ENCODE measurements around the gene AKAP12. TPM values are rescaled to one million over a fixed set of nuclear protein-coding genes. Genes with fewer than 3 reads are reported as not detected.
"Not testable (repeated sequence)": the region's sequence is repeated elsewhere in the genome, so short reads cannot be mapped to it uniquely, and the experiment has no call there.

The AKAP12 gene
- total RNA-seq, 1 experiment from 2014 or later = 90.0 TPM

DNA sequence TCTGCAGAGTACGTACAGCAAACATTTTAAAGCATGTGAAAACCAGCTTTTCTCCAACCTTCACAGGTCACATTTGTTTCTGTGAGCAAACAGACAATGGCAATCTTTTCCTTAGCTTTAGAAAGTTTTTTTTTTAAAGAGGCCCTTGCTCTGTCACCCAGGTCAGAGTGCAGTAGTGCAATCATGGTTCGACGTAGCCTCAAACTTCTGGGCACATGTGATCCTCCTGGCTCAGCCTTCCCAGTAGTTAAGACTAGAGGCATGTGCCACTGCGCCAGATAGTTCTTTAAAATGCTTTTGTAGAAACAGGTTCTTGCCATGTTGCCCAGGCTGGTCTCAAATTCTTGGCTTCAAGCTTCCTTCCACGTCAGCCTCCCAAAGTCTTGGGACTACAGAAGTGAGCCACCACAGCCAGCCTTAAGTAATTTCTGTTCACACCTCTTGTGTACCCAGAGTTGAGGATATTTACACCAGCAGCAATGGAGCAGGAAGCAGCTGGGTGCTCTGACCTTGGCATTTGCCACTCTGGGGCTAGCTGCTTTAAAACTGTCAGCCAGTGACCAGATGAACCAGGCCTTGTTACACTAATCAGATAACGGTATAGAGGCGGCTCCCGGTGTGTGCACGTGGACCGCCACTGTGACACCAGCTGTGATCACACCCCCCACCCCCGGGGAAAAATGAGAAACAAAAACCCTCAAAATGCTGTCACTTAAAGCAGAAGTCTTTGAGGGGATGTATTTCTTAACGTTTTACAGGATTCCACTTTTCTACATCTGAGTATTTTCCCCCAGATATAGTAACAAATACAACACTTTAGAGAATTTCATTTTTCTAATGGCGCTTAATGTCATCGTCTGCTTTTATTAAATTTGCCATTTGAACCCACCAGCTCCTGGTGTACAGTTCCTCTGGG lies 71.3 kb downstream of the AKAP12 start:
- H3K36me3 Mint-ChIP-seq = peaks cover 8% of the 10 kb centered on the region
- ATAC-seq = no peak
- H3K4me1 Mint-ChIP-seq = peaks cover 34% of the 10 kb centered on the region
- CTCF ChIA-PET = interaction anchor here (2.4 kb wide), 1 partner anchor 13 kb away, joined by 12 read pairs; no protein-coding TSS in a partner anchor
- peak overlapping the region; percentile 78; the same call in 1 of the 2 replicates for H3K27ac Mint-ChIP-seq
- POLR2A ChIA-PET = interaction anchor here (0.6 kb wide), 2 partner anchors 25 to 625 kb away, joined by 3 read pairs; no protein-coding TSS in a partner anchor
- H3K9me3 Mint-ChIP-seq = peaks cover 7% of the 10 kb centered on the region
- no peak for DNase-seq (ENCODE audit: low spot score)
- TF ChIP-seq GABPB1 (CRISPR knock-in tag; IDR thresholded peaks at IDR 0.05) (no peak), ZNF121 (CRISPR knock-in tag; IDR thresholded peaks at IDR 0.05) (no peak), ATF1 (CRISPR knock-in tag; IDR thresholded peaks at IDR 0.05) (no peak), JUN (CRISPR knock-in tag; IDR thresholded peaks at IDR 0.05) (no peak), FOXJ3 (CRISPR knock-in tag; IDR thresholded peaks at IDR 0.05; ENCODE audit: borderline replicate concordance) (no peak), PRRX2 (CRISPR knock-in tag; IDR thresholded peaks at IDR 0.05) (no peak), NFE2L1 (CRISPR knock-in tag; IDR thresholded peaks at IDR 0.05) (no peak), ZNF396 (CRISPR knock-in tag; IDR thresholded peaks at IDR 0.05; ENCODE audit: borderline replicate concordance) (no peak), KAT7 (CRISPR knock-in tag; IDR thresholded peaks at IDR 0.05; ENCODE audit: borderline replicate concordance) (no peak), FOXK1 (CRISPR knock-in tag; IDR thresholded peaks at IDR 0.05) (no peak), SMAD3 (CRISPR knock-in tag; IDR thresholded peaks at IDR 0.05; ENCODE audit: borderline replicate concordance) (no peak), CREB1 (CRISPR knock-in tag; IDR thresholded peaks at IDR 0.05) (no peak), OVOL2 (CRISPR knock-in tag; IDR thresholded peaks at IDR 0.05; ENCODE audit: borderline replicate concordance) (no peak), EMX1 (CRISPR knock-in tag; IDR thresholded peaks at IDR 0.05) (no peak), CREM (CRISPR knock-in tag; IDR thresholded peaks at IDR 0.05) (no peak)
- TF ChIP-seq, protein P1, sequence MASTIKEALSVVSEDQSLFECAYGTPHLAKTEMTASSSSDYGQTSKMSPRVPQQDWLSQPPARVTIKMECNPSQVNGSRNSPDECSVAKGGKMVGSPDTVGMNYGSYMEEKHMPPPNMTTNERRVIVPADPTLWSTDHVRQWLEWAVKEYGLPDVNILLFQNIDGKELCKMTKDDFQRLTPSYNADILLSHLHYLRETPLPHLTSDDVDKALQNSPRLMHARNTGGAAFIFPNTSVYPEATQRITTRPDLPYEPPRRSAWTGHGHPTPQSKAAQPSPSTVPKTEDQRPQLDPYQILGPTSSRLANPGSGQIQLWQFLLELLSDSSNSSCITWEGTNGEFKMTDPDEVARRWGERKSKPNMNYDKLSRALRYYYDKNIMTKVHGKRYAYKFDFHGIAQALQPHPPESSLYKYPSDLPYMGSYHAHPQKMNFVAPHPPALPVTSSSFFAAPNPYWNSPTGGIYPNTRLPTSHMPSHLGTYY (CRISPR knock-in tag; IDR thresholded peaks at IDR 0.05) = no peak
- no peaks in the 10 kb centered on the region for H3K27me3 Mint-ChIP-seq (ENCODE audit: low read depth)
- no peak overlapping the region for H3K4me3 Mint-ChIP-seq

DNA sequence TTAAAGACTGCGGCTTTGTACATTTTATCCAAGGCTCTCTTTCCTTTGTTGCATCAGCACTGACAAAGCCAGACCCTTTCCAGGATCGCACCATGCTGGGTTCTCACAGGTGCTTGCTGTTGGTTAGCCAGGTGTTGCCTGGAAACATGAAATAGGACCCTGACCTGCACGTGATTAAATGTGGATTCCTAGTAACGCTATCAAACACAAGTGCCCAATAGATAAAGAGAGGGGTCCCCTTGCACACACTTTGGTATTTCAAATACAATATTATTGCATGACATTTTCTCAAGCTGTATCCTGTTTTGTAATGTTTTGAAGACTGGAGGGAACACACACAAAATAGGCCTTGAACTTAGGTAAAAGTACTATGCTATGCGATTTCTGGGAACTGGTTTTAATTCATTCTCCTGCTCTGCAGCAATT lies 73.3 kb downstream of the AKAP12 start:
- no peak for TF ChIP-seq EMX1 (CRISPR knock-in tag; IDR thresholded peaks at IDR 0.05)
- TF ChIP-seq GABPB1 (CRISPR knock-in tag; IDR thresholded peaks at IDR 0.05) = peak; percentile 84
- no peak for TF ChIP-seq ZNF317 (CRISPR knock-in tag; IDR thresholded peaks at IDR 0.05; ENCODE audit: borderline replicate concordance, low read depth)
- TF ChIP-seq, protein P2, sequence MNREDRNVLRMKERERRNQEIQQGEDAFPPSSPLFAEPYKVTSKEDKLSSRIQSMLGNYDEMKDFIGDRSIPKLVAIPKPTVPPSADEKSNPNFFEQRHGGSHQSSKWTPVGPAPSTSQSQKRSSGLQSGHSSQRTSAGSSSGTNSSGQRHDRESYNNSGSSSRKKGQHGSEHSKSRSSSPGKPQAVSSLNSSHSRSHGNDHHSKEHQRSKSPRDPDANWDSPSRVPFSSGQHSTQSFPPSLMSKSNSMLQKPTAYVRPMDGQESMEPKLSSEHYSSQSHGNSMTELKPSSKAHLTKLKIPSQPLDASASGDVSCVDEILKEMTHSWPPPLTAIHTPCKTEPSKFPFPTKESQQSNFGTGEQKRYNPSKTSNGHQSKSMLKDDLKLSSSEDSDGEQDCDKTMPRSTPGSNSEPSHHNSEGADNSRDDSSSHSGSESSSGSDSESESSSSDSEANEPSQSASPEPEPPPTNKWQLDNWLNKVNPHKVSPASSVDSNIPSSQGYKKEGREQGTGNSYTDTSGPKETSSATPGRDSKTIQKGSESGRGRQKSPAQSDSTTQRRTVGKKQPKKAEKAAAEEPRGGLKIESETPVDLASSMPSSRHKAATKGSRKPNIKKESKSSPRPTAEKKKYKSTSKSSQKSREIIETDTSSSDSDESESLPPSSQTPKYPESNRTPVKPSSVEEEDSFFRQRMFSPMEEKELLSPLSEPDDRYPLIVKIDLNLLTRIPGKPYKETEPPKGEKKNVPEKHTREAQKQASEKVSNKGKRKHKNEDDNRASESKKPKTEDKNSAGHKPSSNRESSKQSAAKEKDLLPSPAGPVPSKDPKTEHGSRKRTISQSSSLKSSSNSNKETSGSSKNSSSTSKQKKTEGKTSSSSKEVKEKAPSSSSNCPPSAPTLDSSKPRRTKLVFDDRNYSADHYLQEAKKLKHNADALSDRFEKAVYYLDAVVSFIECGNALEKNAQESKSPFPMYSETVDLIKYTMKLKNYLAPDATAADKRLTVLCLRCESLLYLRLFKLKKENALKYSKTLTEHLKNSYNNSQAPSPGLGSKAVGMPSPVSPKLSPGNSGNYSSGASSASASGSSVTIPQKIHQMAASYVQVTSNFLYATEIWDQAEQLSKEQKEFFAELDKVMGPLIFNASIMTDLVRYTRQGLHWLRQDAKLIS (CRISPR knock-in tag; IDR thresholded peaks at IDR 0.05; ENCODE audit: borderline replicate concordance) = no peak
- no peak for TF ChIP-seq ATF1 (CRISPR knock-in tag; IDR thresholded peaks at IDR 0.05)
- TF ChIP-seq, protein P3, sequence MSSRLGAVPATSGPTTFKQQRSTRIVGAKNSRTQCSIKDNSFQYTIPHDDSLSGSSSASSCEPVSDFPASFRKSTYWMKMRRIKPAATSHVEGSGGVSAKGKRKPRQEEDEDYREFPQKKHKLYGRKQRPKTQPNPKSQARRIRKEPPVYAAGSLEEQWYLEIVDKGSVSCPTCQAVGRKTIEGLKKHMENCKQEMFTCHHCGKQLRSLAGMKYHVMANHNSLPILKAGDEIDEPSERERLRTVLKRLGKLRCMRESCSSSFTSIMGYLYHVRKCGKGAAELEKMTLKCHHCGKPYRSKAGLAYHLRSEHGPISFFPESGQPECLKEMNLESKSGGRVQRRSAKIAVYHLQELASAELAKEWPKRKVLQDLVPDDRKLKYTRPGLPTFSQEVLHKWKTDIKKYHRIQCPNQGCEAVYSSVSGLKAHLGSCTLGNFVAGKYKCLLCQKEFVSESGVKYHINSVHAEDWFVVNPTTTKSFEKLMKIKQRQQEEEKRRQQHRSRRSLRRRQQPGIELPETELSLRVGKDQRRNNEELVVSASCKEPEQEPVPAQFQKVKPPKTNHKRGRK (CRISPR knock-in tag; IDR thresholded peaks at IDR 0.05; ENCODE audit: borderline replicate concordance) = no peak
- TF ChIP-seq, protein P4, sequence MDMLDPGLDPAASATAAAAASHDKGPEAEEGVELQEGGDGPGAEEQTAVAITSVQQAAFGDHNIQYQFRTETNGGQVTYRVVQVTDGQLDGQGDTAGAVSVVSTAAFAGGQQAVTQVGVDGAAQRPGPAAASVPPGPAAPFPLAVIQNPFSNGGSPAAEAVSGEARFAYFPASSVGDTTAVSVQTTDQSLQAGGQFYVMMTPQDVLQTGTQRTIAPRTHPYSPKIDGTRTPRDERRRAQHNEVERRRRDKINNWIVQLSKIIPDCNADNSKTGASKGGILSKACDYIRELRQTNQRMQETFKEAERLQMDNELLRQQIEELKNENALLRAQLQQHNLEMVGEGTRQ (CRISPR knock-in tag; IDR thresholded peaks at IDR 0.05) = peak; percentile 84
- no peak for TF ChIP-seq SP1 (CRISPR knock-in tag; conservative IDR thresholded peaks at IDR 0.05)
- TF ChIP-seq RORB (CRISPR knock-in tag; IDR thresholded peaks at IDR 0.05) = no peak
- TF ChIP-seq, protein P5, sequence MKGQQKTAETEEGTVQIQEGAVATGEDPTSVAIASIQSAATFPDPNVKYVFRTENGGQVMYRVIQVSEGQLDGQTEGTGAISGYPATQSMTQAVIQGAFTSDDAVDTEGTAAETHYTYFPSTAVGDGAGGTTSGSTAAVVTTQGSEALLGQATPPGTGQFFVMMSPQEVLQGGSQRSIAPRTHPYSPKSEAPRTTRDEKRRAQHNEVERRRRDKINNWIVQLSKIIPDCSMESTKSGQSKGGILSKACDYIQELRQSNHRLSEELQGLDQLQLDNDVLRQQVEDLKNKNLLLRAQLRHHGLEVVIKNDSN (CRISPR knock-in tag; IDR thresholded peaks at IDR 0.05) = peak; percentile 83
- H3K4me1 Mint-ChIP-seq = peaks cover 25% of the 10 kb centered on the region
- H3K4me3 Mint-ChIP-seq = no peak overlapping the region
- peak overlapping the region; percentile 86 for H3K27ac Mint-ChIP-seq
- ATAC-seq (peak; percentile 95), DNase-seq (ENCODE audit: low spot score) (peak; percentile 70)
- H3K9me3 Mint-ChIP-seq = peaks cover 8% of the 10 kb centered on the region
- CTCF ChIA-PET = interaction anchor here (0.6 to 1.8 kb wide), 2 partner anchors 11 to 99 kb away, joined by 3 to 16 read pairs; no protein-coding TSS in a partner anchor
- POLR2A ChIA-PET = interaction anchor here (0.6 kb wide), 1 partner anchor 755 kb away, joined by 8 read pairs; no protein-coding TSS in a partner anchor
- no peaks in the 10 kb centered on the region for H3K27me3 Mint-ChIP-seq (ENCODE audit: low read depth)
- peaks cover 9% of the 10 kb centered on the region for H3K36me3 Mint-ChIP-seq

DNA sequence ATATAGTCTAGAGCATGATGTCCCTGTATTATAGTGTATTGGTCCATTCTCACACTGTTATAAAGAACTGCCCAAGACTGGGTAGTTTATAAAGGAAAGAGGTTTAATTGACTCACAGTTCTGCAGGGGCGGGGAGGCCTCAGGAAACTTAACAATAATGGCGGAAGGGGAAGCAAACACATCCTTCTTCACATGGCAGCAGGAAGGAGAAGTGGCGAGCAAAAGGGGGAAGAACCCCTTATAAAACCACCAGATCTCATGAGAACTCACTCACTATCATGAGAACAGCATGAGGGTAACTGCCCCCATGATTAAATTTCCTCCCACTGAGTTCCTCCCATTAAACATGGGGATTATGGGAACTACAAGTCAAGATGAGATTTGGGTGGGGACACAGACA lies 75.9 kb downstream of the AKAP12 start:
- H3K4me1 Mint-ChIP-seq = peaks cover 16% of the 10 kb centered on the region
- H3K27ac Mint-ChIP-seq; CTCF ChIA-PET; ATAC-seq; H3K4me3 Mint-ChIP-seq; H3K9me3 Mint-ChIP-seq; POLR2A ChIA-PET; DNase-seq (ENCODE audit: low spot score); H3K36me3 Mint-ChIP-seq; H3K27me3 Mint-ChIP-seq (ENCODE audit: low read depth): not testable (repeated sequence)

Data from WTC11 (cell line).